ENCODE data around the gene OPN5.

OPN5 gene

DNA sequence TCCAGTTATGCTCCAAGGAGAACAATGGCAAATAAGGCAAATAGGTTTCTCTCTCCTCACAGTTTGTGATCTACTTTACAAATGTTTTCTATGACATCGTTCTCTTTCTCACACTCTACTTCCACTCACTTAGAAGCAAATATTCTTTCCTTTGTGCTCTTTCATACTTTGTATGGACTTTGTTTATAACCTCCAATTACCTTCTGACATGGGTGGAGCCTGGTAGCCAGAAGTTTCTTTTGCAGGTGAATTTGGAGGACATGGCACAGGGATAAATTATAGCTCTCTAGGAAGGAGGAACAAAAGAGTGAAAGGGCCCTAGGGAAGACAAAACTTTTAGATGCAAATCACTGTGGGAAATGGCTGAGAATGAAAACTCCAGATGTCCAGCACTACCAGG, 69.3 kb downstream of the OPN5 start:
- DNase-seq (ENCODE audit: extremely low spot score, insufficient read length, low read depth) (no peak), FAIRE-seq (no peak)

DNA sequence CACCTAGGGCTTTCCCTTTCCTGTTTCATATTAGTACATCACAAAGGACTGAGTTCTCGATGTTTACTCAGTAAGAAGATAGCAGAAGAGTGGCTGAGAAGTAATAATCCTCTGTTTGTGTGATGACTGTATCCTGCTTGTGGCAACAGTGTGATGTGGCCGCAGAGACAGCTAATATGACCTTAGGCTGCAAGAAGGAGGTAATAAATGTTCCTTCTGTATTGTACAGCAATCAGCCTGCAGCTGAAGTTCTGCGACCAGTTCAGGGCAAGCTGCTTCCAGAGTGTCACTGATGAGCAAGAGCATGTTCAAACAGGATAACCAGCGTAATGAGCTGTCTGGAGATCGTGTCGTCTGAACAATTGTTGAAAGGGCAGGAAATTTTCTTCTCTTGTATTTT, 70.9 kb downstream of the OPN5 start:
- DNase-seq (ENCODE audit: extremely low spot score, insufficient read length, low read depth) = no peak
- FAIRE-seq = no peak

GRCh38 chr6:47853766-47854165, 71.9 kb downstream of the OPN5 start:
- FAIRE-seq (no peak), DNase-seq (ENCODE audit: extremely low spot score, insufficient read length, low read depth) (no peak)

GRCh38 chr6:47854971-47855370, 73.1 kb downstream of the OPN5 start:
- no peak for DNase-seq (ENCODE audit: extremely low spot score, insufficient read length, low read depth)
- no peak for FAIRE-seq

- FAIRE-seq (no peak), DNase-seq (ENCODE audit: extremely low spot score, insufficient read length, low read depth) (no peak)
Measured at GRCh38 chr6:47859175-47859574, 77.3 kb downstream of the OPN5 start.

- DNase-seq (ENCODE audit: extremely low spot score, insufficient read length, low read depth) (no peak), FAIRE-seq (no peak)
Measured at GRCh38 chr6:47862731-47863130, 80.9 kb downstream of the OPN5 start.

- no peak for FAIRE-seq
- DNase-seq (ENCODE audit: extremely low spot score, insufficient read length, low read depth) = no peak
Measured at GRCh38 chr6:47865206-47865605, 83.4 kb downstream of the OPN5 start.

- FAIRE-seq = no peak
- DNase-seq (ENCODE audit: extremely low spot score, insufficient read length, low read depth) = no peak
Measured at GRCh38 chr6:47875593-47875992, 93.8 kb downstream of the OPN5 start.

Measured in GM18507 (cell line).